Ectodermal cell (in vitro differentiated cells): ENCODE measurements around the gene COX7A2. TPM values are rescaled to one million over a fixed set of nuclear protein-coding genes. Genes with fewer than 3 reads are reported as not detected.

Experiments
- H3K27ac ChIP-seq: 2 replicates; pipeline ENCODE4 v1.7.0; 2013; ENCODE audit warnings: mild to moderate bottlenecking, low read depth, low read length; ENCODE audit not compliant: insufficient read depth, poor library complexity, severe bottlenecking
- H3K27me3 ChIP-seq: 2 replicates; pipeline ENCODE4 v1.7.0; 2013; ENCODE audit warnings: mild to moderate bottlenecking, low read length; ENCODE audit not compliant: insufficient read depth, control insufficient read depth, poor library complexity, severe bottlenecking
- H3K36me3 ChIP-seq: one replicate; pipeline ENCODE4 v1.7.0; 2013; ENCODE audit warnings: low read length; ENCODE audit not compliant: control insufficient read depth, insufficient read depth
- H3K4me1 ChIP-seq: one replicate; pipeline ENCODE4 v1.7.0; 2013; ENCODE audit warnings: low read length; ENCODE audit not compliant: control insufficient read depth, insufficient read depth
- H3K4me3 ChIP-seq: 2 replicates; pipeline ENCODE4 v1.7.0; 2013; ENCODE audit warnings: low read depth, low read length, control low read depth; ENCODE audit not compliant: insufficient read depth
- H3K9me3 ChIP-seq: 2 replicates; pipeline ENCODE4 v1.7.0; 2013; ENCODE audit warnings: mild to moderate bottlenecking, low read length, moderate library complexity; ENCODE audit not compliant: control insufficient read depth
- WGBS, 2 experiments: methylation state at CpG; one replicate each; pipeline ENCODE4 v1.1.7; 2013; ENCODE audit warnings: missing lambda C conversion rate in 2 of 2; 5-methylcytosine and 5-hydroxymethylcytosine counted together
- polyA plus RNA-seq, 4 experiments: library from polyadenylated mRNA; stranded (reverse); fragments of 50-300 nt; gene quantifications; one replicate each; pipeline ENCODE4 v1.2.3, GENCODE V29; 2013

COX7A2 gene
- 212 TPM for polyA plus RNA-seq (2013, experiment 1 of 4)
- 212 TPM for polyA plus RNA-seq (2013, experiment 2 of 4)
- 205 TPM for polyA plus RNA-seq (2013, experiment 3 of 4)
- polyA plus RNA-seq (2013, experiment 4 of 4), result 217 TPM

GRCh38 chr6:75243333-75244062 lies at the start of gene COX7A2:
Gene COX7A2 (minus strand): TSS chr6:75243801. CDS start chr6:75243734, 67 bp downstream.
- no peaks in the 10 kb centered on the region for H3K9me3 ChIP-seq
- no peaks in the 10 kb centered on the region for H3K4me1 ChIP-seq
- peak within 1 kb of the TSS; percentile 88 for H3K27ac ChIP-seq
- 0 to 2% methylated on average over 36 of the region's 36 CpGs for WGBS, 2 experiments
- H3K27me3 ChIP-seq, result peaks cover 5% of the 10 kb centered on the region
- H3K4me3 ChIP-seq, result peak within 1 kb of the TSS; percentile 99
- peaks cover 15% of the 10 kb centered on the region for H3K36me3 ChIP-seq

- Histone ChIP-seq H3K9me3 (no peaks in the 10 kb centered on the region), H3K4me3 (no peak overlapping the region), H3K27ac (no peak overlapping the region), H3K27me3 (no peaks in the 10 kb centered on the region), H3K36me3 (no peaks in the 10 kb centered on the region), H3K4me1 (peaks cover 8% of the 10 kb centered on the region)
- WGBS, 2 experiments, result 92 to 94% methylated on average over 2 of the region's 2 CpGs
These were observed 49.0 kb upstream of the COX7A2 start for GRCh38 chr6:75292555-75292954.

- Histone ChIP-seq H3K36me3 (no peaks in the 10 kb centered on the region), H3K27ac (no peak overlapping the region), H3K4me3 (no peak overlapping the region), H3K9me3 (no peaks in the 10 kb centered on the region), H3K4me1 (peaks cover 8% of the 10 kb centered on the region), H3K27me3 (no peaks in the 10 kb centered on the region)
- WGBS, 2 experiments, result no CpG with 5 or more reads among the region's 1 CpG
These were observed 48.1 kb upstream of the COX7A2 start for GRCh38 chr6:75291744-75292143.

- WGBS, 2 experiments, result 86 to 95% methylated on average over 2 of the region's 2 CpGs
- no peak overlapping the region for H3K27ac ChIP-seq
- H3K9me3 ChIP-seq, result no peaks in the 10 kb centered on the region
- H3K4me1 ChIP-seq, result peaks cover 8% of the 10 kb centered on the region
- H3K27me3 ChIP-seq, result no peaks in the 10 kb centered on the region
- H3K4me3 ChIP-seq, result no peak overlapping the region
- no peaks in the 10 kb centered on the region for H3K36me3 ChIP-seq
These were observed 47.7 kb upstream of the COX7A2 start for GRCh38 chr6:75291331-75291730.

GRCh38 chr6:75290136-75290945 lies 46.7 kb upstream of the COX7A2 start:
- Histone ChIP-seq H3K27me3 (no peaks in the 10 kb centered on the region), H3K4me1 (peaks cover 14% of the 10 kb centered on the region), H3K36me3 (no peaks in the 10 kb centered on the region), H3K27ac (peak overlapping the region; percentile 9), H3K4me3 (no peak overlapping the region), H3K9me3 (no peaks in the 10 kb centered on the region)
- whole genome bisulfite sequencing, 2 experiments, result 57 to 58% methylated on average over 7 of the region's 7 CpGs

GRCh38 chr6:75288023-75288422 lies 44.4 kb upstream of the COX7A2 start:
- WGBS, 2 experiments, result 100% methylated on average over 1 of the region's 1 CpG; no CpG with 5 or more reads in 1 of the 2 experiments
- Histone ChIP-seq H3K4me1 (peaks cover 14% of the 10 kb centered on the region), H3K4me3 (no peak overlapping the region), H3K27ac (no peak overlapping the region), H3K27me3 (no peaks in the 10 kb centered on the region), H3K9me3 (no peaks in the 10 kb centered on the region), H3K36me3 (no peaks in the 10 kb centered on the region)

GRCh38 chr6:75287424-75287823 lies 43.8 kb upstream of the COX7A2 start:
- WGBS, 2 experiments, result 83 to 100% methylated on average over 1 of the region's 1 CpG
- Histone ChIP-seq H3K4me3 (no peak overlapping the region), H3K4me1 (peaks cover 14% of the 10 kb centered on the region), H3K27me3 (no peaks in the 10 kb centered on the region), H3K27ac (no peak overlapping the region), H3K36me3 (no peaks in the 10 kb centered on the region), H3K9me3 (no peaks in the 10 kb centered on the region)

- no peak overlapping the region for H3K4me3 ChIP-seq
- no peak overlapping the region for H3K27ac ChIP-seq
- no peaks in the 10 kb centered on the region for H3K9me3 ChIP-seq
- H3K4me1 ChIP-seq, result peaks cover 14% of the 10 kb centered on the region
- WGBS, 2 experiments, result 87 to 98% methylated on average over 2 of the region's 2 CpGs
- H3K27me3 ChIP-seq, result no peaks in the 10 kb centered on the region
- H3K36me3 ChIP-seq, result no peaks in the 10 kb centered on the region
These were observed 43.4 kb upstream of the COX7A2 start for GRCh38 chr6:75286955-75287354.

GRCh38 chr6:75285283-75285639 lies 41.7 kb upstream of the COX7A2 start:
- Histone ChIP-seq H3K27ac (no peak overlapping the region), H3K27me3 (no peaks in the 10 kb centered on the region), H3K36me3 (no peaks in the 10 kb centered on the region), H3K4me1 (peaks cover 8% of the 10 kb centered on the region), H3K4me3 (peak overlapping the region; percentile 72), H3K9me3 (no peaks in the 10 kb centered on the region)
- WGBS, 2 experiments, result 6 to 21% methylated on average over 3 to 4 of the region's 6 CpGs

GRCh38 chr6:75284632-75285282 lies 41.2 kb upstream of the COX7A2 start, which contains the start of gene TMEM30A:
Gene TMEM30A (minus strand): TSS chr6:75284792. CDS start chr6:75284638, 154 bp downstream.
- Histone ChIP-seq H3K4me3 (peak within 1 kb of the TSS; percentile 72), H3K27me3 (no peaks in the 10 kb centered on the region), H3K27ac (peak within 1 kb of the TSS; percentile 68), H3K4me1 (peaks cover 7% of the 10 kb centered on the region), H3K36me3 (no peaks in the 10 kb centered on the region), H3K9me3 (no peaks in the 10 kb centered on the region)
- WGBS, 2 experiments, result 0% methylated on average over 55 of the region's 55 CpGs
